H9 (cell line): ENCODE data around the gene AGBL4. TPM values are rescaled to one million over a fixed set of nuclear protein-coding genes. Genes with fewer than 3 reads are reported as not detected.
"Not testable (repeated sequence)": the region's sequence is repeated elsewhere in the genome, so short reads cannot be mapped to it uniquely, and the experiment has no call there.

ENCODE experiments used
- DNase-seq: peaks from one replicate; pipeline ENCODE4 v3.0.0-alpha.2; 2017
- H2AFZ ChIP-seq: one replicate; pipeline ENCODE4 v1.6.1; 2013; ENCODE audit warnings: mild to moderate bottlenecking, low read length, control low read depth, moderate library complexity
- H2AK5ac ChIP-seq: 2 replicates; pipeline ENCODE4 v1.6.1; 2013; ENCODE audit warnings: low read length, control low read depth, mixed read lengths; ENCODE audit not compliant: insufficient read length
- H2BK120ac ChIP-seq: one replicate; pipeline ENCODE4 v1.6.1; 2013; ENCODE audit warnings: low read depth, mild to moderate bottlenecking, low read length, control low read depth, inconsistent platforms; ENCODE audit not compliant: poor library complexity, severe bottlenecking
- H2BK12ac ChIP-seq: 2 replicates; pipeline ENCODE4 v1.6.1; 2013; ENCODE audit warnings: low read length, control low read depth, mixed read lengths, low read depth; ENCODE audit not compliant: insufficient read length
- H2BK15ac ChIP-seq: 2 replicates; pipeline ENCODE4 v1.6.1; 2013; ENCODE audit warnings: low read depth, low read length, control low read depth
- H2BK20ac ChIP-seq: one replicate; pipeline ENCODE4 v1.6.1; 2013; ENCODE audit warnings: low read depth, mild to moderate bottlenecking, low read length, control low read depth, inconsistent platforms; ENCODE audit not compliant: poor library complexity, severe bottlenecking
- H2BK5ac ChIP-seq: 2 replicates; pipeline ENCODE4 v1.6.1; 2013; ENCODE audit warnings: low read length, control low read depth, mixed read lengths; ENCODE audit not compliant: insufficient read length
- H3K14ac ChIP-seq: 2 replicates; pipeline ENCODE4 v1.6.1; 2013; ENCODE audit warnings: low read length, control low read depth; ENCODE audit not compliant: insufficient read depth
- H3K18ac ChIP-seq: 2 replicates; pipeline ENCODE4 v1.6.1; 2013; ENCODE audit warnings: low read depth, mild to moderate bottlenecking, mixed read lengths, low read length, control low read depth; ENCODE audit not compliant: insufficient read length
- H3K23ac ChIP-seq: 2 replicates; pipeline ENCODE4 v1.6.1; 2013; ENCODE audit warnings: low read length, control low read depth, mixed read lengths, low read depth; ENCODE audit not compliant: insufficient read length
- H3K23me2 ChIP-seq: 2 replicates; pipeline ENCODE4 v1.6.1; 2013; ENCODE audit warnings: low read depth, mild to moderate bottlenecking, mixed read lengths, low read length, control low read depth; ENCODE audit not compliant: insufficient read length, poor library complexity, severe bottlenecking
- H3K27ac ChIP-seq: 2 replicates; pipeline ENCODE4 v1.5.1; 2013; ENCODE audit warnings: low read length, control low read depth, mixed read lengths, low read depth; ENCODE audit not compliant: insufficient read length
- H3K27me3 ChIP-seq: 2 replicates; pipeline ENCODE4 v1.6.1; 2013; ENCODE audit warnings: low read length, control low read depth, inconsistent platforms; ENCODE audit not compliant: insufficient read depth
- H3K4ac ChIP-seq: 2 replicates; pipeline ENCODE4 v1.6.1; 2013; ENCODE audit warnings: low read depth, mild to moderate bottlenecking, control low read depth, inconsistent platforms, low read length, moderate library complexity
- H3K4me1 ChIP-seq: 2 replicates; pipeline ENCODE4 v1.6.1; 2013; ENCODE audit warnings: low read length, control low read depth, inconsistent platforms; ENCODE audit not compliant: insufficient read depth
- H3K4me2 ChIP-seq: 2 replicates; pipeline ENCODE4 v1.6.1; 2013; ENCODE audit warnings: low read length, control low read depth, mixed read lengths; ENCODE audit not compliant: insufficient read length, insufficient read depth
- H3K56ac ChIP-seq: 2 replicates; pipeline ENCODE4 v1.6.1; 2013; ENCODE audit warnings: low read depth, mild to moderate bottlenecking, mixed read lengths, low read length, control low read depth; ENCODE audit not compliant: insufficient read length
- H3K79me1 ChIP-seq: 2 replicates; pipeline ENCODE4 v1.6.1; 2013; ENCODE audit warnings: low read depth, mild to moderate bottlenecking, moderate library complexity, low read length, control low read depth, inconsistent platforms; ENCODE audit not compliant: insufficient read depth, poor library complexity, severe bottlenecking
- H3K79me2 ChIP-seq: 2 replicates; pipeline ENCODE4 v1.6.1; 2013; ENCODE audit warnings: low read length, control low read depth, inconsistent platforms; ENCODE audit not compliant: insufficient read depth
- H3K9ac ChIP-seq: 2 replicates; pipeline ENCODE4 v1.6.1; 2013; ENCODE audit warnings: low read length, control low read depth, mixed read lengths; ENCODE audit not compliant: insufficient read length; ENCODE audit errors: extremely low read depth
- H3K9me3 ChIP-seq: one replicate; pipeline ENCODE4 v1.6.1; 2013; ENCODE audit warnings: low read depth, low read length, inconsistent platforms; ENCODE audit not compliant: control insufficient read depth
- H3T11ph ChIP-seq: one replicate; pipeline ENCODE4 v1.6.1; 2013; ENCODE audit warnings: mild to moderate bottlenecking, low read length, control low read depth, inconsistent platforms
- H4K20me1 ChIP-seq: one replicate; pipeline ENCODE4 v1.6.1; 2013; ENCODE audit not compliant: control insufficient read depth, insufficient read length, insufficient read depth
- H4K5ac ChIP-seq: 2 replicates; pipeline ENCODE4 v1.6.1; 2013; ENCODE audit warnings: low read depth, mild to moderate bottlenecking, mixed read lengths, low read length, control low read depth; ENCODE audit not compliant: insufficient read length
- H4K8ac ChIP-seq: replicated peaks from 2 replicates; pipeline ENCODE4 v1.6.1; 2013; ENCODE audit warnings: low read length, control low read depth, mixed read lengths, low read depth; ENCODE audit not compliant: insufficient read length
- H4K91ac ChIP-seq: 2 replicates; pipeline ENCODE4 v1.6.1; 2013; ENCODE audit warnings: low read depth, mild to moderate bottlenecking, moderate library complexity, mixed read lengths, low read length, control low read depth; ENCODE audit not compliant: insufficient read length
- H3K27ac Mint-ChIP-seq, 3 experiments: 2 replicates in 2 of 3; 3 replicates in 1 of 3; pipeline ENCODE4 v1.8.0; 2020 to 2021; ENCODE audit warnings: mixed read lengths in 3 of 3, mild to moderate bottlenecking in 1 of 3, moderate library complexity in 1 of 3
- H3K27me3 Mint-ChIP-seq: 2 replicates; pipeline ENCODE4 v1.8.0; 2021; ENCODE audit warnings: low read depth, mild to moderate bottlenecking, moderate library complexity, mixed read lengths
- H3K36me3 Mint-ChIP-seq, 3 experiments: 2 replicates in 2 of 3; 3 replicates in 1 of 3; pipeline ENCODE4 v1.8.0; 2020 to 2021; ENCODE audit warnings: low read depth in 3 of 3, mixed read lengths in 3 of 3; ENCODE audit not compliant: insufficient read depth in 1 of 3
- H3K4me1 Mint-ChIP-seq, 2 experiments: 2 replicates each; pipeline ENCODE4 v1.8.0; 2020; ENCODE audit warnings: mixed read lengths in 2 of 2
- H3K4me3 Mint-ChIP-seq, 2 experiments: 2 replicates in 1 of 2; 3 replicates in 1 of 2; pipeline ENCODE4 v1.8.0; 2020 to 2021; ENCODE audit warnings: mild to moderate bottlenecking in 2 of 2, mixed read lengths in 2 of 2, moderate library complexity in 1 of 2
- H3K9me3 Mint-ChIP-seq, 2 experiments: 2 replicates in 1 of 2; 3 replicates in 1 of 2; pipeline ENCODE4 v1.8.0; 2020; ENCODE audit warnings: mild to moderate bottlenecking in 2 of 2, mixed read lengths in 2 of 2, moderate library complexity in 1 of 2
- WGBS: extraction: QIAGEN DNeasy Blood & Tissue Kit; methylation state at CpG from one replicate; pipeline ENCODE4 v1.1.7; 2013; ENCODE audit warnings: missing lambda C conversion rate, low lambda C conversion rate, mixed read lengths; ENCODE audit not compliant: insufficient read length; ENCODE audit errors: extremely low coverage; 5-methylcytosine and 5-hydroxymethylcytosine counted together
- total RNA-seq: library from RNA; stranded (reverse); gene quantifications from 2 replicates; pipeline ENCODE4 v1.2.1, GENCODE V29; 2021
- TF ChIP-seq, protein P1 (sequence below): fragments of 200-600 bp; sonication (generic); conservative IDR thresholded peaks from 3 replicates; pipeline ENCODE4 v1.8.0; 2021; ENCODE audit warnings: antibody characterized with exemption, mild to moderate bottlenecking

The AGBL4 gene
- total RNA-seq, 1 experiment from 2014 or later: not detected

DNA sequence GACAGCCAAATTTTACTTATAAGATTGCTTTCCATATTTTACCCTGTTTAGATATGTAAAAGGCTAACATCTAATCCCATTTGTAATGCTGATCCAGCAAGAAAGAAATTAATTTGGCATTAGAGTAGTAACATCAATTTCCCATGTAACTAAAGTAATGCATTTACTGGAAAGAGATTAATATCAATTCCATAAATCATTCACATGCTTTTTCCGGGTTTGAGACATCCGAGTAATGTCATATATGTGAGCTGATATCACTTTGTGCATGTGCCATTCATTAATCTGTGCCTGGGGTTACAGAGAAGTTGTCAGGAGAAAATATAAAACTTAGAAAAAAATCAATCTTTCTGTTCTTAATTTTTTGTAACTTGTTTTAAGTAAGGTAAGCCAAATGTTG lies 206.1 kb downstream of the AGBL4 start:
- DNase-seq: no peak
- H3K27ac ChIP-seq: no peak overlapping the region
- no peak overlapping the region for H2BK12ac ChIP-seq
- no peak overlapping the region for H2AFZ ChIP-seq
- H3K36me3 Mint-ChIP-seq: peaks cover 0 to 10% (median 2%) of the 10 kb centered on the region in 3 experiments; a peak in 2 of 7 replicates
- no peak overlapping the region for H4K8ac ChIP-seq
- H4K91ac ChIP-seq: no peak overlapping the region
- no peak overlapping the region for H2BK15ac ChIP-seq
- no peak overlapping the region for H2BK5ac ChIP-seq
- no peak overlapping the region for H3K27ac Mint-ChIP-seq
- no peak overlapping the region for H3K56ac ChIP-seq
- peaks cover 85 to 91% of the 10 kb centered on the region in 2 experiments for H3K9me3 Mint-ChIP-seq
- H3T11ph ChIP-seq: no peak overlapping the region
- H3K4me3 Mint-ChIP-seq: no peak overlapping the region
- no peak overlapping the region for H2BK120ac ChIP-seq
- no peak overlapping the region for H2BK20ac ChIP-seq
- H3K4me2 ChIP-seq: no peak overlapping the region
- no peak overlapping the region for H3K9ac ChIP-seq
- no CpG with 5 or more reads among the region's 2 CpGs for WGBS
- no peak overlapping the region for H4K5ac ChIP-seq
- peaks cover 84% of the 10 kb centered on the region for H3K9me3 ChIP-seq
- H3K4me1 ChIP-seq: no peaks in the 10 kb centered on the region
- no peaks in the 10 kb centered on the region for H3K4me1 Mint-ChIP-seq
- no peaks in the 10 kb centered on the region for H3K27me3 ChIP-seq
- H3K4ac ChIP-seq: no peak overlapping the region
- H2AK5ac ChIP-seq: no peak overlapping the region
- no peaks in the 10 kb centered on the region for H3K23me2 ChIP-seq
- H3K23ac ChIP-seq: no peak overlapping the region
- no peaks in the 10 kb centered on the region for H4K20me1 ChIP-seq
- H3K18ac ChIP-seq: no peak overlapping the region
- TF ChIP-seq, protein P1, sequence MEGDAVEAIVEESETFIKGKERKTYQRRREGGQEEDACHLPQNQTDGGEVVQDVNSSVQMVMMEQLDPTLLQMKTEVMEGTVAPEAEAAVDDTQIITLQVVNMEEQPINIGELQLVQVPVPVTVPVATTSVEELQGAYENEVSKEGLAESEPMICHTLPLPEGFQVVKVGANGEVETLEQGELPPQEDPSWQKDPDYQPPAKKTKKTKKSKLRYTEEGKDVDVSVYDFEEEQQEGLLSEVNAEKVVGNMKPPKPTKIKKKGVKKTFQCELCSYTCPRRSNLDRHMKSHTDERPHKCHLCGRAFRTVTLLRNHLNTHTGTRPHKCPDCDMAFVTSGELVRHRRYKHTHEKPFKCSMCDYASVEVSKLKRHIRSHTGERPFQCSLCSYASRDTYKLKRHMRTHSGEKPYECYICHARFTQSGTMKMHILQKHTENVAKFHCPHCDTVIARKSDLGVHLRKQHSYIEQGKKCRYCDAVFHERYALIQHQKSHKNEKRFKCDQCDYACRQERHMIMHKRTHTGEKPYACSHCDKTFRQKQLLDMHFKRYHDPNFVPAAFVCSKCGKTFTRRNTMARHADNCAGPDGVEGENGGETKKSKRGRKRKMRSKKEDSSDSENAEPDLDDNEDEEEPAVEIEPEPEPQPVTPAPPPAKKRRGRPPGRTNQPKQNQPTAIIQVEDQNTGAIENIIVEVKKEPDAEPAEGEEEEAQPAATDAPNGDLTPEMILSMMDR: no peak
- H3K79me1 ChIP-seq: no peaks in the 10 kb centered on the region
- no peak overlapping the region for H3K14ac ChIP-seq
- peaks cover 1% of the 10 kb centered on the region; the same call in 1 of the 2 replicates for H3K27me3 Mint-ChIP-seq
- no peaks in the 10 kb centered on the region for H3K79me2 ChIP-seq

GRCh38 chr1:49787013-49787412 lies 236.7 kb downstream of the AGBL4 start:
- peaks cover 80 to 81% of the 10 kb centered on the region in 2 experiments for H3K9me3 Mint-ChIP-seq
- H2BK12ac ChIP-seq, H4K5ac ChIP-seq, H3K27ac Mint-ChIP-seq, H3K4ac ChIP-seq, H2AK5ac ChIP-seq, H2BK120ac ChIP-seq, H3K14ac ChIP-seq, H3K4me1 ChIP-seq, H3K27ac ChIP-seq, H3T11ph ChIP-seq, H2BK20ac ChIP-seq, H2BK15ac ChIP-seq, H3K56ac ChIP-seq, H3K27me3 ChIP-seq, H3K18ac ChIP-seq, H3K79me1 ChIP-seq, H3K27me3 Mint-ChIP-seq, DNase-seq, H4K20me1 ChIP-seq, H3K4me3 Mint-ChIP-seq, H2BK5ac ChIP-seq, H4K91ac ChIP-seq, H3K4me2 ChIP-seq, H4K8ac ChIP-seq, H3K23ac ChIP-seq, H3K4me1 Mint-ChIP-seq, H3K79me2 ChIP-seq, H3K23me2 ChIP-seq, H2AFZ ChIP-seq, H3K9ac ChIP-seq: not testable (repeated sequence)
- no CpG with 5 or more reads among the region's 17 CpGs for WGBS
- peaks cover 48% of the 10 kb centered on the region for H3K9me3 ChIP-seq
- peaks cover 0 to 22% (median 12%) of the 10 kb centered on the region in 3 experiments; a peak in 3 of 7 replicates for H3K36me3 Mint-ChIP-seq
